Measurements from ENCODE around the gene CCDC157. TPM values are rescaled to one million over a fixed set of nuclear protein-coding genes. Genes with fewer than 3 reads are reported as not detected.

CCDC157 gene
- total and polyA plus RNA-seq, 2 of the 4 experiments (the other 2 are of a cell fraction), result 0.90 to 2.2 TPM

GRCh38 chr22:30400159-30400558 is 43.4 kb downstream of the CCDC157 start:
- H4K5ac ChIP-seq (ENCODE audit: low read depth, low read length), result no peak overlapping the region
- peaks cover 13% of the 10 kb centered on the region for H3K9me1 ChIP-seq (ENCODE audit: insufficient read depth, low read length)
- ATAC-seq (ENCODE audit: low read depth), result no peak
- dilution Hi-C loops (cut with HindIII; ENCODE audit: low sequenced_read_pairs, unreplicated experiment) (no loop called here), in situ Hi-C loops (cut with MboI; ENCODE audit: low sequenced_read_pairs) (no loop called here), intact Hi-C loops (cut with micrococcal nuclease) (no loop called here)
- 100% methylated on average over 1 of the region's 1 CpG; no CpG with 5 or more reads in 1 of the 2 experiments for WGBS, 2 experiments (ENCODE audit: extremely low coverage in 2 of 2, insufficient read length in 1 of 2)
- H4K91ac ChIP-seq (ENCODE audit: insufficient read depth, low read depth, low read length), result no peak overlapping the region
- no peak overlapping the region for H2AK5ac ChIP-seq (ENCODE audit: low read depth, low read length)
- H2BK120ac ChIP-seq (ENCODE audit: low read depth, low read length), result no peak overlapping the region
- H3K27ac ChIP-seq (ENCODE audit: insufficient read depth, low read length), result no peak overlapping the region
- TF ChIP-seq CEBPB (IDR thresholded peaks at IDR 0.05; ENCODE audit: low read depth, low read length), result no peak
- TF ChIP-seq RCOR1 (IDR thresholded peaks at IDR 0.05; ENCODE audit: insufficient replicate concordance, low read length), result no peak
- no peak for TF ChIP-seq CHD1 (IDR thresholded peaks at IDR 0.05; ENCODE audit: low read depth, low read length)
- TF ChIP-seq SMC3 (IDR thresholded peaks at IDR 0.05; ENCODE audit: low read depth, low read length), result no peak
- TF ChIP-seq USF2 (IDR thresholded peaks at IDR 0.05; ENCODE audit: low read depth, low read length), result no peak
- no peak for TF ChIP-seq FOS (IDR thresholded peaks at IDR 0.05; ENCODE audit: low read depth, low read length)
- no peak for TF ChIP-seq RAD21 (IDR thresholded peaks at IDR 0.05; ENCODE audit: low read length)
- TF ChIP-seq ELK1 (IDR thresholded peaks at IDR 0.05; ENCODE audit: borderline replicate concordance, low read depth, low read length), result no peak
- no peak for TF ChIP-seq BHLHE40 (IDR thresholded peaks at IDR 0.05; ENCODE audit: low read depth, low read length)
- peaks cover 16% of the 10 kb centered on the region for H4K20me1 ChIP-seq (ENCODE audit: insufficient read depth, low read length)
- H3K56ac ChIP-seq (ENCODE audit: extremely low read depth, insufficient read depth, low read length), result no peak overlapping the region
- no peak overlapping the region for H2AK9ac ChIP-seq (replicated peaks; ENCODE audit: low read depth, low read length, poor library complexity)
- no peak overlapping the region for H3K4me3 ChIP-seq (ENCODE audit: insufficient read depth, low read depth, low read length)
- no peak overlapping the region for H2BK20ac ChIP-seq (ENCODE audit: low read depth, low read length)
- no peak overlapping the region for H2AFZ ChIP-seq (replicated peaks; ENCODE audit: low read length, poor library complexity)
- no peaks in the 10 kb centered on the region for H3K9me3 ChIP-seq (ENCODE audit: control insufficient read depth, insufficient read depth, low read length)
- no peak overlapping the region for H3K23ac ChIP-seq (ENCODE audit: low read depth, low read length)
- H3K4me1 ChIP-seq (ENCODE audit: control insufficient read depth, insufficient read depth, low read length), result peaks cover 14% of the 10 kb centered on the region
- H3K14ac ChIP-seq (replicated peaks; ENCODE audit: low read depth, low read length), result no peak overlapping the region
- no peak overlapping the region for H3K4me2 ChIP-seq (ENCODE audit: low read depth, low read length)
- no peak overlapping the region for H4K8ac ChIP-seq (ENCODE audit: low read depth in 2 of 2, low read length in 2 of 2)
- no peak overlapping the region for H2BK15ac ChIP-seq (ENCODE audit: low read depth, low read length)
- no peak overlapping the region for H2BK5ac ChIP-seq (ENCODE audit: low read depth, low read length, poor library complexity, severe bottlenecking)
- no TSS peak for BruUV-seq (replicated peaks)
- no peak overlapping the region for H3K18ac ChIP-seq (ENCODE audit: low read depth, low read length)
- DNase-seq, result no peak
- H3K4ac ChIP-seq (ENCODE audit: low read depth, low read length), result no peak overlapping the region
- peaks cover 4% of the 10 kb centered on the region; the same call in 1 of the 2 replicates for H3K36me3 ChIP-seq (ENCODE audit: control insufficient read depth, insufficient read depth, low read length)
- POLR2A ChIA-PET (ENCODE audit: unreplicated experiment), result interaction anchor here (0.6 kb wide), 1 partner anchor 87 kb away, joined by 11 read pairs; no protein-coding TSS in a partner anchor
- H3K9ac ChIP-seq (ENCODE audit: low read depth, low read length), result no peak overlapping the region
- no peaks in the 10 kb centered on the region for H3K27me3 ChIP-seq (ENCODE audit: control insufficient read depth, insufficient read depth, low read length)
- CTCF ChIA-PET, result no interaction called here
- H3K79me1 ChIP-seq (ENCODE audit: low read depth in 1 of 2, low read length in 2 of 2), result peaks cover 27 to 50% of the 10 kb centered on the region in 2 experiments

All from IMR-90 (cell line).